Type B pancreatic cell (in vitro differentiated cells): Measurements from ENCODE around the gene GDI1. TPM values are rescaled to one million over a fixed set of nuclear protein-coding genes. Genes with fewer than 3 reads are reported as not detected.
"Not testable (repeated sequence)": the region's sequence is repeated elsewhere in the genome, so short reads cannot be mapped to it uniquely, and the experiment has no call there.

Experiments used
- DNase-seq: peaks from one replicate; pipeline ENCODE4 v3.0.0; 2021; ENCODE audit warnings: mixed read lengths; ENCODE audit not compliant: unreplicated experiment; ENCODE audit errors: extremely low spot score
- H3K27ac Mint-ChIP-seq: 2 replicates; pipeline ENCODE4 v1.8.0; 2021; ENCODE audit warnings: mild to moderate bottlenecking, mixed read lengths
- H3K27me3 Mint-ChIP-seq: 2 replicates; pipeline ENCODE4 v1.8.0; 2021; ENCODE audit warnings: mixed read lengths
- H3K36me3 Mint-ChIP-seq: 2 replicates; pipeline ENCODE4 v1.8.0; 2021; ENCODE audit warnings: mixed read lengths
- H3K4me1 Mint-ChIP-seq: one replicate; pipeline ENCODE4 v1.8.0; 2021; ENCODE audit warnings: mixed read lengths; ENCODE audit not compliant: unreplicated experiment
- H3K4me3 Mint-ChIP-seq: 2 replicates; pipeline ENCODE4 v1.8.0; 2021; ENCODE audit warnings: mild to moderate bottlenecking, mixed read lengths
- H3K9me3 Mint-ChIP-seq: 2 replicates; pipeline ENCODE4 v1.8.0; 2021; ENCODE audit warnings: mixed read lengths
- CTCF ChIP-seq: fragments of 200-600 bp; sonication (generic); conservative IDR thresholded peaks from 2 replicates; pipeline ENCODE4 v1.5.0; 2021; ENCODE audit warnings: antibody characterized with exemption, mild to moderate bottlenecking
- total RNA-seq: library from RNA; stranded (reverse); gene quantifications from 2 replicates; pipeline ENCODE4 v1.2.1, GENCODE V29; 2021; ENCODE audit warnings: low replicate concordance

The GDI1 gene
- total RNA-seq, 1 donor from 2014 or later, result 159 TPM

GRCh38 chrX:154397888-154398667 lies 38.9 kb upstream of the GDI1 start, which contains the start of gene RPL10:
RPL10 (plus strand) TSS chrX:154398377; CDS start chrX:154398520, 143 bp downstream.
- Mint-ChIP-seq H3K4me1 (peaks cover 15% of the 10 kb centered on the region), H3K27me3 (peaks cover 5% of the 10 kb centered on the region), H3K36me3 (peaks cover 20% of the 10 kb centered on the region), H3K4me3 (peak within 1 kb of the TSS; percentile 99), H3K27ac (peak within 1 kb of the TSS; percentile 100), H3K9me3 (no peaks in the 10 kb centered on the region)
- TF ChIP-seq CTCF, result no peak
- peak; percentile 93 for DNase-seq

- Mint-ChIP-seq H3K4me3 (peak overlapping the region; percentile 99), H3K9me3 (no peaks in the 10 kb centered on the region), H3K27ac (peak overlapping the region; percentile 100), H3K4me1 (peaks cover 15% of the 10 kb centered on the region), H3K36me3 (peaks cover 20% of the 10 kb centered on the region), H3K27me3 (peaks cover 5% of the 10 kb centered on the region)
- DNase-seq, result peak; percentile 86
- TF ChIP-seq CTCF, result peak; percentile 87
Measured at GRCh38 chrX:154398668-154399526, 38.1 kb upstream of the GDI1 start.

- no peak for DNase-seq
- Mint-ChIP-seq H3K9me3 (no peaks in the 10 kb centered on the region), H3K27ac (peak overlapping the region; percentile 100), H3K4me3 (peak overlapping the region; percentile 99), H3K36me3 (peaks cover 20% of the 10 kb centered on the region), H3K4me1 (peaks cover 15% of the 10 kb centered on the region), H3K27me3 (peaks cover 5% of the 10 kb centered on the region)
- TF ChIP-seq CTCF, result no peak
Measured at GRCh38 chrX:154399527-154400368, 37.2 kb upstream of the GDI1 start.

- not testable (repeated sequence) for DNase-seq, H3K9me3 Mint-ChIP-seq, H3K27me3 Mint-ChIP-seq
- Mint-ChIP-seq H3K36me3 (peaks cover 20% of the 10 kb centered on the region), H3K4me1 (peaks cover 15% of the 10 kb centered on the region), H3K4me3 (peak overlapping the region; percentile 99), H3K27ac (peak overlapping the region; percentile 72)
Measured at GRCh38 chrX:154400369-154400817, 36.6 kb upstream of the GDI1 start.

- peaks cover 5% of the 10 kb centered on the region for H3K27me3 Mint-ChIP-seq
Measured at GRCh38 chrX:154401045-154401799, 35.7 kb upstream of the GDI1 start.

More at GRCh38 chrX:154401045-154401799, 35.7 kb upstream of the GDI1 start:
- no peak for TF ChIP-seq CTCF
- peaks cover 15% of the 10 kb centered on the region for H3K4me1 Mint-ChIP-seq
- peak overlapping the region; percentile 72 for H3K27ac Mint-ChIP-seq
- H3K4me3 Mint-ChIP-seq, result peak overlapping the region; percentile 99
- DNase-seq, result no peak
- no peaks in the 10 kb centered on the region for H3K9me3 Mint-ChIP-seq
- peaks cover 20% of the 10 kb centered on the region for H3K36me3 Mint-ChIP-seq
